GM13976 (cell line): ENCODE results near the gene CD2AP.
A peak's percentile ranks its signal among the peaks of the same experiment; 100 is the strongest.

Source experiments
- DNase-seq: peaks from one replicate; pipeline ENCODE4 v3.0.0; 2012; ENCODE audit warnings: low spot score
- in situ Hi-C: fragments of 300-500 bp; cut with MboI; formaldehyde crosslinking; loops from one replicate; pipeline ENCODE4 v1.12.0; 2022; ENCODE audit warnings: low sequenced_read_pairs, mixed read lengths, inconsistent platforms; ENCODE audit not compliant: unreplicated experiment
- TF ChIP-seq, protein P1 (sequence below): IDR thresholded peaks from 2 replicates; pipeline ENCODE4 v1.5.1; 2012; ENCODE audit warnings: borderline replicate concordance, mild to moderate bottlenecking; ENCODE audit not compliant: insufficient read depth; ENCODE audit errors: extremely low read depth, missing control alignments, control extremely low read depth

CD2AP gene

DNA sequence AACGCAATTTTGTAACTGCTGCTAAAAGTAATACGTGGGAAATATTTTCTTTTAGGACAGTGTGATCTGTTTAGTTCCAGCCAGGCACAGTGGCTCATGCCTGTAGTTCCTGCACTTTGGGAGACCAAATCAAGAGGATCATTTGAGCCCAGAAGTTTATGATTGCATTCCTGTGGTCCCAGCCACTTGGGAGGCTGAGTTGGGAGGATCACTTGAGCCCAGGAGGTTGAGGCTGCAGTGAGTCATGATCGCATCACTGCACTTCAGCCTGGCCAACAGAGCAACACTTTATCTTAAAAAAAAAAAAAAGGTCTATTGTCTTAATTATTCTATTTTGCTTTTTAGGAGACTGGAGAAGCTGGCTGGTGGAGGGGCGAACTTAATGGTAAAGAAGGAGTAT lies 101.5 kb downstream of the CD2AP start:
- in situ Hi-C loops: no loop called here

DNA sequence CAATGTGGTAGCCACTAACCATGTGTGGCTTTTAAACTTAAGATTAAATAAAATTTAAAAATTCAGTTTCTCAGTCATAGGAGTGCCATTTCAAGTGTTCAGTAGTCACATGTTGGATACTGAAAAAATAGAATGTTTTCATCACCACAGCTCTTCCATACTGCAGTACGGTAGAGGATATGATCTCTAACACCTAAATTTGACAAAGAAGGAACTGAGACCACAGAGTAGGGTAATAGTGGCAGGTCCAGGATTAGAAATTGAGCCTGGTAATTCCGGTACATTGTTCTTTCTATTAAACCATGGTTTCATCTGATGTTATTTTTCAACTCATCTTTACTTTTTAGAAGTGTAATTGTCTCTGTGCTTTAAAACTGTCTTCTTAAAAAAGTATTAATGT lies 104.0 kb downstream of the CD2AP start:
- TF ChIP-seq, protein P1, sequence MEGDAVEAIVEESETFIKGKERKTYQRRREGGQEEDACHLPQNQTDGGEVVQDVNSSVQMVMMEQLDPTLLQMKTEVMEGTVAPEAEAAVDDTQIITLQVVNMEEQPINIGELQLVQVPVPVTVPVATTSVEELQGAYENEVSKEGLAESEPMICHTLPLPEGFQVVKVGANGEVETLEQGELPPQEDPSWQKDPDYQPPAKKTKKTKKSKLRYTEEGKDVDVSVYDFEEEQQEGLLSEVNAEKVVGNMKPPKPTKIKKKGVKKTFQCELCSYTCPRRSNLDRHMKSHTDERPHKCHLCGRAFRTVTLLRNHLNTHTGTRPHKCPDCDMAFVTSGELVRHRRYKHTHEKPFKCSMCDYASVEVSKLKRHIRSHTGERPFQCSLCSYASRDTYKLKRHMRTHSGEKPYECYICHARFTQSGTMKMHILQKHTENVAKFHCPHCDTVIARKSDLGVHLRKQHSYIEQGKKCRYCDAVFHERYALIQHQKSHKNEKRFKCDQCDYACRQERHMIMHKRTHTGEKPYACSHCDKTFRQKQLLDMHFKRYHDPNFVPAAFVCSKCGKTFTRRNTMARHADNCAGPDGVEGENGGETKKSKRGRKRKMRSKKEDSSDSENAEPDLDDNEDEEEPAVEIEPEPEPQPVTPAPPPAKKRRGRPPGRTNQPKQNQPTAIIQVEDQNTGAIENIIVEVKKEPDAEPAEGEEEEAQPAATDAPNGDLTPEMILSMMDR: no peak
- peak; percentile 17 for DNase-seq
- in situ Hi-C loops: no loop called here

More for the DNA sequence above, 101.5 kb downstream of the CD2AP start:
- DNase-seq: no peak
- TF ChIP-seq, protein P1: no peak

DNA sequence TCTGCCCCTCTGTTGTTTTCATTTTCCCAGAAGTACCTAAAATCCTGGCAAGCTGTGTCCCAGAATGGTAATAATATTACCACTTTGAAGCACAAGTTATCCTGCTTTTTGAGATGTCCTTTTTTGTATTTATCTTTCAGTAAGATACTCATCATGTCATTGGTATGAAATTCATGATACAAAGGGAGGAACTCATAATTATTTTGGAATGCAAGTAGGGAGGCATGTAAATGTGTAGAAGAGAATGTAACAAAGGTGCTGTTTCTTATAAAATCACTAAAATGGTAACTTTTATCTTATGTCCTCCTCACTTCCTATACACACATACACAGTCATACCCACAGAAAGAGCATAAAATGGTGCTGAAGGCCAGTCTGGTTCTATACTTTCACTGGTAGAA lies 109.9 kb downstream of the CD2AP start:
- TF ChIP-seq, protein P1: no peak
- no peak for DNase-seq
- in situ Hi-C loops: no loop called here

GRCh38 chr6:47592131-47592840 lies 114.7 kb downstream of the CD2AP start:
- TF ChIP-seq, protein P1: no peak
- in situ Hi-C loops: no loop called here
- DNase-seq: no peak

DNA sequence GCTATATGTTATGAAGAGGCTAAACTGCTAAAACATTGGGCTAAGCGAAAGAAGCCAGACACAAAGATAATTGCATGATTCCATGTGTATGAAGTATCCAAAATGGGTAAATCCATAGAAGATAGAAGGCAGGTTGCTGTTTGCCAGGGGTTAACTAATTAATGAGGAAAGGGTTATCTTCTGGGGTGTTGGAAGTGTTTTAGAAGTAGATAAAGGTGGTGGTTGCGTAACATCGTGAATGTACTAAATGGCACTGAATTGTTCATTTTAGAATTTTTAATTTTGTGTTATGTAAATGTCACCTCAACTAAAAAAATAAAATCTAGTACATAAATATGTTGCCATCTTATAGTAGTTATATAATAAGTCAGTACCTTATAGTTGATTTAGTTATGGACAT lies 116.4 kb downstream of the CD2AP start:
- TF ChIP-seq, protein P1: no peak
- DNase-seq: no peak
- in situ Hi-C loops: no loop called here

- DNase-seq: no peak
- in situ Hi-C loops: no loop called here
- TF ChIP-seq, protein P1: no peak
Measured at GRCh38 chr6:47595785-47596184, 118.2 kb downstream of the CD2AP start.
